Measurements from ENCODE around the gene DNAJB12.

GRCh38 chr10:72386916-72387586 is 32.3 kb upstream of the DNAJB12 start:
- TF ChIP-seq CTCF (IDR thresholded peaks at IDR 0.05) = no peak
- no peak for TF ChIP-seq POLR2A (IDR thresholded peaks at IDR 0.05)
- TF ChIP-seq EP300 (IDR thresholded peaks at IDR 0.05) = no peak

All from ovary (tissue), 3 donors.